RWPE2 (cell line): ENCODE measurements around the gene GBE1.

Experiments used
- ATAC-seq: fragments of 200-7000 bp; cut with Tn5 transposase; 3 replicates; pipeline ENCODE4 v1.9.1; 2021; ENCODE audit warnings: low read depth
- DNase-seq: peaks from one replicate; pipeline ENCODE4 v3.0.0-alpha.2; 2020; ENCODE audit warnings: low spot score
- H3K27ac ChIP-seq: fragments of 450-650 bp; 2 replicates; pipeline ENCODE4 v1.5.1; 2017; ENCODE audit warnings: mild to moderate bottlenecking; ENCODE audit not compliant: poor library complexity, severe bottlenecking
- H3K27me3 ChIP-seq: fragments of 250-450 bp; sonication (Bioruptor Pico); 2 replicates; pipeline ENCODE4 v1.5.1; 2021; ENCODE audit warnings: mild to moderate bottlenecking, moderate library complexity; ENCODE audit not compliant: insufficient read depth, poor library complexity, severe bottlenecking
- H3K36me3 ChIP-seq: fragments of 250-450 bp; sonication (Bioruptor Pico); 2 replicates; pipeline ENCODE4 v1.5.1; 2020; ENCODE audit warnings: low read depth, mild to moderate bottlenecking, moderate library complexity
- H3K4me1 ChIP-seq: fragments of 250-450 bp; sonication (Bioruptor Pico); 2 replicates; pipeline ENCODE4 v1.5.1; 2021; ENCODE audit warnings: mild to moderate bottlenecking, moderate library complexity; ENCODE audit not compliant: insufficient read depth, poor library complexity, severe bottlenecking
- H3K4me3 ChIP-seq: fragments of 250-450 bp; sonication (Bioruptor Pico); 2 replicates; pipeline ENCODE4 v1.5.1; 2021; ENCODE audit warnings: mild to moderate bottlenecking, moderate library complexity; ENCODE audit not compliant: severe bottlenecking
- H3K9me3 ChIP-seq: fragments of 250-450 bp; sonication (Bioruptor Pico); 2 replicates; pipeline ENCODE4 v1.5.1; 2021; ENCODE audit warnings: mild to moderate bottlenecking, moderate library complexity; ENCODE audit not compliant: severe bottlenecking
- TF ChIP-seq, protein P1 (sequence below): fragments of 450-650 bp; IDR thresholded peaks from one replicate; pipeline ENCODE4 v1.5.1; 2017; ENCODE audit warnings: mild to moderate bottlenecking, moderate library complexity; ENCODE audit not compliant: poor library complexity, severe bottlenecking

The GBE1 gene

DNA sequence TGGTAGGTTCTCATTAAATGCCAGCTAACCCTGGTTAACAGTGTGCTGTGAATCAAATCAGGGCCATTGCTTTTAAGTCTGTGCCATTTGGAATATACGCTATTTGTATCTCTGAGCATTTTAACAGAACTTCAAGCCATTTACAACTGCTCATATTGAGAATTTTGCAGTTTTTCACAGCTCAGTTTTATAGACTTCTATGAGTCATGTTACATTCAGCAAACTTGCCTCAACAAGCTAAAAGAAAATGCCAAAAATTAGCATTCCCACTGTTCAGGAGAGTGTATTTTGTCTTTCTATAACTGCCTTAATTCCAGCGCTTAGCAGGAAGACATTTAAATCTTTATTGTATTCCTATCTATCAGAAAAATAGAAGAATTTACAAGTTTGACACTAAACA is 196.4 kb downstream of the GBE1 start:
- Histone ChIP-seq H3K4me1 (peaks cover 11% of the 10 kb centered on the region), H3K4me3 (no peak overlapping the region), H3K36me3 (0 out of 2 replicates have a peak, but pooled peaks cover 6% of the 10 kb centered on the region), H3K27ac (no peak overlapping the region), H3K27me3 (no peaks in the 10 kb centered on the region), H3K9me3 (no peaks in the 10 kb centered on the region)
- DNase-seq: no peak
- TF ChIP-seq, protein P1, sequence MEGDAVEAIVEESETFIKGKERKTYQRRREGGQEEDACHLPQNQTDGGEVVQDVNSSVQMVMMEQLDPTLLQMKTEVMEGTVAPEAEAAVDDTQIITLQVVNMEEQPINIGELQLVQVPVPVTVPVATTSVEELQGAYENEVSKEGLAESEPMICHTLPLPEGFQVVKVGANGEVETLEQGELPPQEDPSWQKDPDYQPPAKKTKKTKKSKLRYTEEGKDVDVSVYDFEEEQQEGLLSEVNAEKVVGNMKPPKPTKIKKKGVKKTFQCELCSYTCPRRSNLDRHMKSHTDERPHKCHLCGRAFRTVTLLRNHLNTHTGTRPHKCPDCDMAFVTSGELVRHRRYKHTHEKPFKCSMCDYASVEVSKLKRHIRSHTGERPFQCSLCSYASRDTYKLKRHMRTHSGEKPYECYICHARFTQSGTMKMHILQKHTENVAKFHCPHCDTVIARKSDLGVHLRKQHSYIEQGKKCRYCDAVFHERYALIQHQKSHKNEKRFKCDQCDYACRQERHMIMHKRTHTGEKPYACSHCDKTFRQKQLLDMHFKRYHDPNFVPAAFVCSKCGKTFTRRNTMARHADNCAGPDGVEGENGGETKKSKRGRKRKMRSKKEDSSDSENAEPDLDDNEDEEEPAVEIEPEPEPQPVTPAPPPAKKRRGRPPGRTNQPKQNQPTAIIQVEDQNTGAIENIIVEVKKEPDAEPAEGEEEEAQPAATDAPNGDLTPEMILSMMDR: no peak
- peak; percentile 63 for ATAC-seq

DNA sequence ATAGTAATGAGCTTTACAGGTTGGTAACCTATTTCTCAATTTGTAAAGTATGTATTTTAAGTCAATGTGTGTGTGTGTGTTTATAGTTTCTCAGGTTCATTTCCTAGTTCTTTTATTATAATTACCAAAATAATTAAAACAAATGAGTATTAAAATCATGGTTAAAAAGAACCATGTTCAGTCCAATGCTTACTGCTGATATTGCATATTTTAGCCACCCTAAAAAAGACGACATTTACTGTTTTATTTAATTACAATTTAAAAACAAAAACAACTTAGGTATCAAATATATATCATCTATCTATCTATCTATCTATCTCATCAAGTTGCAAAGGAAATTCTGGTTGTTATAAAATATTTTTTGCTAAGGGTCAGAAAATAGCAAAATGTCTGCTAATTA is 203.3 kb downstream of the GBE1 start:
- H3K27ac ChIP-seq: no peak overlapping the region
- no peaks in the 10 kb centered on the region for H3K36me3 ChIP-seq
- H3K4me3 ChIP-seq: no peak overlapping the region
- ATAC-seq: no peak
- peaks cover 2% of the 10 kb centered on the region for H3K4me1 ChIP-seq
- TF ChIP-seq, protein P1: no peak
- no peaks in the 10 kb centered on the region for H3K27me3 ChIP-seq
- no peaks in the 10 kb centered on the region for H3K9me3 ChIP-seq
- DNase-seq: no peak

DNA sequence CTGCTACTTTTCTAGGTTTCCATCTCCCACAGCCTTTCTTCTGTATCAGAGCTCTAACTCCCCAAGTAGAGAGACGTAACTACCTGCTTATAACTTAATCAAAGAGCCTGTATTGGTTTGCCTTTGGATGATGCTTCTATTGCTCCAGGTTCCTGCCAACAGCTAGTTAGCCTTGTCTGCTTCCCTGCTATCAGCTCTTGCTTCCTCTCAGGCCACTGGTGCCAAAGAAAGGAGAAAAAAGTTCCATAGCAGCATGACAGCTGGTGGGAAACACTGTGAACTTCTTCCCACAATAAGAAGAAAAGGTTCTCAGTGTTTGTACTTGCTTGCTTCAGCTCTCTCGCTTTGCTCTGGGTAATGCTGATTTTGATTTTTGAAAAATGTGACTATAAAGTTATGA is 206.6 kb downstream of the GBE1 start:
- H3K27ac ChIP-seq: no peak overlapping the region
- H3K27me3 ChIP-seq: no peaks in the 10 kb centered on the region
- TF ChIP-seq, protein P1: no peak
- peaks cover 2% of the 10 kb centered on the region for H3K4me1 ChIP-seq
- H3K36me3 ChIP-seq: no peaks in the 10 kb centered on the region
- ATAC-seq: no peak
- H3K4me3 ChIP-seq: no peak overlapping the region
- no peaks in the 10 kb centered on the region for H3K9me3 ChIP-seq
- DNase-seq: no peak

DNA sequence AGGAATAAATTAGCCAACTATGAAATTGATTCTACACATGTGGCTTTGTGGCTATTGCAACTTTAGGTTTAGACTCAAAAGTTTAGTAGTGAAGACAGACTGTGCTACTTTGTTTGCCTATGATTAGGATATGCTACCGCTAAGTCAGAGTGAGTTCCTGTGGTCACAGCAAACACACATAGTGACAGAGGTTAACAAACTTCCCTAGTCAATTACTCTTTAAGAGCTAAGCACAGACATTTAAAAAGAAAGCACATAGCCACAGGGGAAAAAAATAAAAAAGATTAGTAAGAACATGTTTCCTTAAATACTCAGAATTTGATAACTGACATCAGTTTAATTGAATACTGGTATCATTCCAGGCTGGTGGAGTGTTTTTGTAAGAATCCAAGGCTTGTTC is 207.1 kb downstream of the GBE1 start:
- TF ChIP-seq, protein P1: no peak
- no peak for DNase-seq
- no peak for ATAC-seq
- Histone ChIP-seq H3K4me3 (no peak overlapping the region), H3K36me3 (no peaks in the 10 kb centered on the region), H3K27me3 (no peaks in the 10 kb centered on the region), H3K4me1 (peaks cover 2% of the 10 kb centered on the region), H3K27ac (no peak overlapping the region), H3K9me3 (no peaks in the 10 kb centered on the region)

DNA sequence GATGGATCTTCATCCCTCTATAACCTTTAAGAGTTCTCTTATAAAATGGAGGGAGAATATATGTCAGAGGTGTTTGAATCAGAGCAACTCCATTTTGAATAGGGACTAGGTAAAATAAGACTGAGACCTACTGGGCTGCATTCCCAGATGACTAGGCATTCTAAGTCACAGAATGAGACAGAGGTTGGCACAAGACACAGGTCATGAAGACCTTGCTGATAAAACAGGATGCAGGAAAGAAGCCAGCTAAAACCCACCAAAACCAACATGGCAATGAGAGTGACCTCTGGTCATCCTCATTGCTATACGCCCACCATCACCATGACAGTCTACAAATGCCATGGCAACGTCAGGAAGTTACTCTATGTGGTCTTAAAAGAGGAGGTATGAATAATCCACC is 211.0 kb downstream of the GBE1 start:
- no peak for DNase-seq
- Histone ChIP-seq H3K27ac (no peak overlapping the region), H3K9me3 (no peaks in the 10 kb centered on the region), H3K27me3 (no peaks in the 10 kb centered on the region), H3K36me3 (no peaks in the 10 kb centered on the region), H3K4me3 (no peak overlapping the region), H3K4me1 (no peaks in the 10 kb centered on the region)
- TF ChIP-seq, protein P1: no peak
- ATAC-seq: no peak
